Hematopoietic multipotent progenitor cell treated with erythropoietin and hydrocortisone succinate and interleukin-3 and kit ligand, for 6 days (in vitro differentiated cells): ENCODE results near the gene SLC2A3.
A peak's percentile ranks its signal among the peaks of the same experiment; 100 is the strongest.
"Not testable (repeated sequence)": the region's sequence is repeated elsewhere in the genome, so short reads cannot be mapped to it uniquely, and the experiment has no call there.

ENCODE experiments used
- DNase-seq: peaks from one replicate; pipeline ENCODE4 v3.0.0-alpha.2; 2015

The SLC2A3 gene

DNA sequence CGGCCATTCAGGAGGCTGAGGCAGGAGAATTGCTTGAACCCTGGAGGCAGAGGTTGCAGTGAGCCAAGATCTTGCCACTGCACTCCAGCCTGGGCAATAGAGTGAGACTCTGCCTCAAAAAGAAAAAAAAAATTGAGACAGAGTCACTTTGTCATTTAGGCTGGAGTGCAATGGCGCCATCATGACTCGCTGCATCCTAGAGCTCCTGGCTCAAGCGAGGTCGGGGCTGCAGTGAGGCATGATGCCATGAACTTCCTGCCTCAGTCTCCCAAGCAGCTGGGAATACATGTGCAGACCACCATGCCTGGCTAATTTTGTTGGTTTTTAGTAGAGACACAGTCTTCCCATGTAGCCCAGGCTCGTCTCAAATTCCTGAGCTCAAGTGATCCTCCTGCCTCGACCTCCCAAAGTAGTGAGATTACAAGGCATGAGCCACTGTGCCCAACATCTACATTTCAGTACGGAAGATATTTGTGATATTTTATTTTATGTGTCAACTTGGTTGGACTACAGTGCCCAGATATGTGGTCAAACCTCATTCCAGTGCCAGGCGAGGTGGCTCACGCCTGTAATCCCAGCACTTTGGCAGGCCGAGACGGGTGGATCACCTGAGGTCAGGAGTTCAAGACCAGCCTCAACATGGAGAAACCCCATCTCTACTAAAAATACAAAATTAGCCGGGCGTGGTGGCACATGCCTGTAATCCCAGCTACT is 14.4 kb upstream of the SLC2A3 start:
- not testable (repeated sequence) for DNase-seq

DNA sequence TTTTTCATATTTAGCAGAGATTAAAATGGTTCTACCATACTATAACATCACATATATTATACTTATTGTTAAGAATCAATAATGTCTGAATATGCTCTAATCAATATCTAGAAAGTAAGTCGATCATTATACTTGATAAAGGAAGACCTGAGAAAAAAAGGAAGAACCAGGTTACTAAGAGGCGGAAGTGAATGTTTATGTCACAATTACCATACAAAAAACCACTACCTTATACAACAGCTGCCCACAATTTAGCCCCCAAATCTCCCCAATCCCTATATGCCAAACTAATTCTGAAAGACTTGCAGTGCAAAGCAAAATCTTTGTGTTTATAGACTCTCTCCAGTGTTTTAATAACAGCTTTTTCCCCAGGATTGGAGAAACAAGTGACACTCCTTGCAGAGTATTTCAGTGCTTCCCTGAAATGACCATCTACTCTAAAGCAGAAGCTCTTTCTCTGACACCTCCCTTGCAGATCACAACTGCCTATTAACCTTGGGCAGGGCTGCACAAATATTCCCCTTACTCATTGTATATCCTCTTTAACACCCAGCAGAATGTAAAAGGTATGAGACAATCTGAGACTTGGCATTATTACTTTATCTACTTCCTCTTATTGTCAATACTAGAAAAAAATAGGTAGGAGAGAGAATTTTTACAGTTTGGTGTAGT is 12.7 kb upstream of the SLC2A3 start:
- DNase-seq: peak; percentile 55

DNA sequence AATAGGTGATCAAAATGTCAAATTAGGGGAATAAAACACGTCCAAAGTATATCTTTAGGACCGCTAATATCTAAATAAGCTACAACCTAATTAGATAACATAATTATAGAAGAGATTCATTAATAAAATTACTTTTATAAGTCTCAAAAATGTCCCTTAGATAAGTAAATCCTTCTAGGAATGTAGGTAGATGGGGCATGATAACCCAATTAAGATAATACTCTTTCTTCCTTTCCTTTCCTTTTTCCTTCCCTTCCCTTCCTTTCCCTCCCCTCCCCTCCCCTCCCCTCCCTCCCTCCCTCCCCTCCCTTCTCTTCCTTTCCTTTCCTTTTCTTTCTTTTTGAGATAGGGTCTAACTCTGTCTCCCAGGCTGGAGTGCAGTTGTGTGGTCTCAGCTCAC is 11.0 kb upstream of the SLC2A3 start:
- DNase-seq: no peak

GRCh38 chr12:7944760-7945159 is 8.8 kb upstream of the SLC2A3 start:
- not testable (repeated sequence) for DNase-seq

- DNase-seq: no peak
Observed at GRCh38 chr12:7940906-7941305, 4.9 kb upstream of the SLC2A3 start.

DNA sequence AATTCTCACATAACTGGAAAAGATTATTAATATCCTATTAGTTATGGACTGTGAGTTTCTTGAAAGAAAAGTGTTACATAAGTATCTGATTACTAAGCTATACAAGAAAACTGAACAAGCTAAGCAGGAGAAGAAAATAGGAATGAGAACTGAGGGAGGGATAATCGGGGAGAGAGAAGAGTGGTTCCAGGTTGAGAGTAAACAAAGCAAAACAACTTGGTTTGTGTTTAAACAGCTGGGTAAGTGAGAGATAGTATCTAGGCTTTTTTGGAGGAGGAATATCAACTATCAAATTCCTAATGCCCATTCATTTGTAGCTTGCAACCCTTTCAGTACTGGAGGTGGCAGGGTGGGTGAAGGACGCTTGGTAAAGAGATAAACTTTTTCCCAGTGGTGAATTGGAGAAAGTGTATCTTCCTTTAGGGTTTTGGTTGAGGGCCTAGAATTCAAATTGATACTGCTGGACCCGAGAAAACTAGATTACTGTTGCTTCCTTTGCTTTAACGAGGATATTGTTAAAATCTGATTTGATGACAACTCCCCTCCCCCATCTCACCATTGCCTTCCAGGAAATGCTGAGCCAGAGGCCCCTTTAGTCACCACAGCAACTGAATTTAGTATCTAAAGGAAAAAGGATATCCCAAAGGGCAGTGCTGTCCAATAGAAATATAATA is 2.0 kb upstream of the SLC2A3 start:
- DNase-seq: peak; percentile 84

DNA sequence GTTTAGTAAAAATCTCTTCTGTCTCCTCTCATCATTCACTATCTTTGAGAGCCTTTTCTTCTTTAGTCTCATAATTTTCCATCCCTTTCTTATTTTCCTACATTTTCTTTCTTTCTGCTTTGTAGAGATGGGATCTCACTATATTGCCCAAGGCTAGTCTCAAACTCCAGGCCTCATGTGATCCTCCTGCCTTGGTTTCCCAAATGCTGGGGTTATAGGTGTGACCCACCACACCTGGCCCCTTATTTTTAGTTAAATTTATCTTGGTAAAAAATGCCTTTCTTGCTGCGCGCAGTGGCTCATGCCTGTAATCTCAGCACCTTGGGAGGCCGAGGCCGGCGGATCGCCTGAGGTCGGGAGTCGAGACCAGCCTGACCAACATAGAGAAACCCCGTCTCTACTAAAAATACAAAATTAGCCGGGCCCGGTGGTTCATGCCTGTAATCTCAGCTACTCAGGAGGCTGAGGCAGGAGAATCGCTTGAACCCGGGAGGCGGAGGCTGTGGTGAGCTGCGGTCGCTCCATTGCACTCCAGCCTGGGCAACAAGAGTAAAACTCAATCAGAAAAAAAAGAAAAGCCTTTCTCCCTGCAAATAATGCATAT is 996 bp downstream of the SLC2A3 start:
- no peak for DNase-seq

DNA sequence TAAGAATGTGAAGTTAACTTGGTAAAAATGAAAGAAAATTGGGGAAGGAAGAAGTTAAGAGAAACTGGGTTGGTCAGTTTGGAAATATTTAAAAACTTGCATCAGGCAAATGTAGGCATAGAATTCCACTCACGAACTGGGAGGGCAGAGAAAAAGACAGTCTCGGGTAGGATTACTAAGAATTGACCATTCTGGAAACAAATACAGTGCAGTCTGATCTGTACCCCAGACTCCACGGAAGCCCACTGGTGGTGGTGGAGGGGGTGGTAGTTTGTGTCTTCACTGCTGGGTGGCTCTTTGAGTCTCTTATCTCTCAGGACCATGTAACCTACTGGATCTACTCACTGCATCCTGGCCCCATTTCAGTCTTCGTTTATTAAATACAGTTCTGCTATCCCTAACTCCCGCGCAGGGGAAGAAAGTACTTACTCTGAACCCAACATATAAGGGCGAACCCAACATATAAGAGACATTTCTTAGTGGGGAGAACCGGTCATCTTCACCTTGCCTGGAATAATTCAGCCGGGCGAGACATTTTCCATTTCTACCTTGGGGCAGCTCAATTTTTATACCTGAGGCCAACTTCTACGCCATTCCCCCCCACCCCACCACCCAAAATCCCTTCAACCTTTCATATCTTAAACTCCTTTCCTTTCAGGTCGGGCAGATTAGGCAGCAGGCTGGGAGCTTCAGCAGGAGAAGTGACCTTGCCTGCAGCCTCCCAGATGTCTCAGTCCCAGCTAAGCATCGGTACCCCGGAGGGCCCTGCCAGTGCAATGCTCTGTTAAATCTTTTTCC is 1.7 kb downstream of the SLC2A3 start:
- DNase-seq: peak; percentile 68

- peak; percentile 99 for DNase-seq
Observed at GRCh38 chr12:7933255-7933726, 2.7 kb downstream of the SLC2A3 start.

DNA sequence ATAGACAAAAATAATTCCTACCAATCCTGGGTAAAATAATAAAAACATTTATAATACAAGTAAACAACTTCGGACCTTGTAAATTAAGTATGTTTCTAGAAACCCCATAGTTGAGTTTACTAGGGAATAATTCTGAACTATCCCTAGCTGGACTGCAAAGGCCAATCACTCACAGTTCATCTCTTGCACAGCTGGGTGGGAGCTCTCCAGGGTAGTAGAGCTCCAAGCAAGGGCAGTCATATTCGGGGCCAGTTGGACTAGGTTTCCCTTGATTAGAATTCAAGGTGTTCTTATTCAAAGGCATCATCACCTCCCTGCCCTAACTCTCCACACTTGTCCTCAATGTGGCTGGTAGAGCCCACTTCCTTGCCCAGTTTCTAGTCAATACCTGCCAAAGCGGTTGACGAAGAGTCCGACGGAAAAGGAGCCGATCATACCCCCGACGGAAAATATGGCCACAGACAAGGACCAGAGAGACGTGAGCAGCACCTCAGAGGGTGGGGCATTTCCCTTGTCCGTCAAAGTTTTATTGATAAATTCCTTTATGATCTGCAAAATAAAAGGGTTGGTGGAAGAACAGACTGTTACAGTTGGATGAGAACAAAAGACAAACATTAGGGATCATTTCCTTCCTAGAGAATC is 3.3 kb downstream of the SLC2A3 start:
- DNase-seq: not testable (repeated sequence)

GRCh38 chr12:7929083-7929792 is 6.7 kb downstream of the SLC2A3 start:
- no peak for DNase-seq

GRCh38 chr12:7927470-7927869 is 8.5 kb downstream of the SLC2A3 start:
- no peak for DNase-seq

- DNase-seq: not testable (repeated sequence)
Observed at GRCh38 chr12:7926068-7926666, 9.8 kb downstream of the SLC2A3 start.

GRCh38 chr12:7923241-7924236 is 12.4 kb downstream of the SLC2A3 start:
- no peak for DNase-seq

DNA sequence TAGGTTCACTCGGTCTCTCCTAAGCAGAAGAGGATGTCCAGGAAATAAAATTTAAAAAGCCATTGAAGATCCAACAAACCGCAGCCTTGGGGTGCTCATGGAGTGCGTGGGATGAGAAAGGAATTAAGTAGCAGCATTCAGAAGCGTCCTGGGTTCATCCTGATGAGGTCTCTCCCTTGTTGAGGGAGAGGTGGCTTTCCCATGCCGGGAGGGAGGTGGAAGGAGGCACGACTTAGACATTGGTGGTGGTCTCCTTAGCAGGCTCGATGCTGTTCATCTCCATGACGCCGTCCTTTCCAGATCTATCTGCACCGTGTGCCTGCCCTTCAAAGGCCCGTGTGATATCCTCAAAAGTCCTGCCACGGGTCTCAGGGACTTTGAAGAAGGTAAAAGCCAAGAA is 14.8 kb downstream of the SLC2A3 start:
- not testable (repeated sequence) for DNase-seq

DNA sequence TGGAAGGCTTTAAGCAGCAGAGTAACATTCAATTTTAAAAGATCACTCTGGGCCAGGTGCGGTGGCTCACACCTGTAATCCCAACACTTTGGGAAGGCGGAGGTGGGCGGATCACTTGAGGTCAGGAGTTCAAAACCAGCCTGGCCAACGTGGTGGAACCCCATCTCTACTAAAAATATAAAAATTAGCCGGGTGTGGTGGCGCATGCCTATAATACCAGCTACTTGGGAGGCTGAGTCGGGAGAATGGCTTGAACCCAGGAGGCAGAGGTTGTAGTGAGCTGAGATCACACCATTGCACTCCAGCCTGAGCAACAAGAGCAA is 17.8 kb downstream of the SLC2A3 start:
- DNase-seq: not testable (repeated sequence)

- DNase-seq: no peak
Observed at GRCh38 chr12:7917392-7918267, 18.4 kb downstream of the SLC2A3 start.

DNA sequence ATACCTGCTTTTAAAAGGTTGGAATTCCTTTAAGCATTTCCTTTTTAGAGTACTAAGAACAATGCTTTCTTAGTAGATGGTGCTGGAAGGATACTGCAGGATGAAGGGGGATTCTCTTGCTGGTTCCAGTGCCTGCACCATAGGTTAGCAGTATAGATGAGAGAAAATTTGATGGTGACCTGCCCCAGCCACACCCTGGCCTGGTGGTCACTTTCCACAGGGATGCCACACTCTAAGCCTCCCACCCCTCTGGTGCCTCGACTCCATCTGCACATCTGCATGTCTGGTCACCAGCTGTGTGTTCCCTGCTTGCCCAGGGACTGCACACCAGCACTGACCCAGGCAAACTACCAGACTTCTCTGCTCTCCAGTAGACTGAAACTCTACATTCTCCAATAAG is 19.1 kb downstream of the SLC2A3 start:
- no peak for DNase-seq
